NT2/D1 (cell line): ENCODE measurements around the gene ZC3H8.

Experiments
- SUZ12 ChIP-seq: IDR thresholded peaks from 2 replicates; pipeline ENCODE4 v1.6.1; 2011; ENCODE audit not compliant: insufficient read length, insufficient read depth; ENCODE audit errors: extremely low read depth
- ZNF274 ChIP-seq: IDR thresholded peaks from 2 replicates; pipeline ENCODE4 v1.6.1; 2011; ENCODE audit warnings: mild to moderate bottlenecking, low read depth, low read length

DNA sequence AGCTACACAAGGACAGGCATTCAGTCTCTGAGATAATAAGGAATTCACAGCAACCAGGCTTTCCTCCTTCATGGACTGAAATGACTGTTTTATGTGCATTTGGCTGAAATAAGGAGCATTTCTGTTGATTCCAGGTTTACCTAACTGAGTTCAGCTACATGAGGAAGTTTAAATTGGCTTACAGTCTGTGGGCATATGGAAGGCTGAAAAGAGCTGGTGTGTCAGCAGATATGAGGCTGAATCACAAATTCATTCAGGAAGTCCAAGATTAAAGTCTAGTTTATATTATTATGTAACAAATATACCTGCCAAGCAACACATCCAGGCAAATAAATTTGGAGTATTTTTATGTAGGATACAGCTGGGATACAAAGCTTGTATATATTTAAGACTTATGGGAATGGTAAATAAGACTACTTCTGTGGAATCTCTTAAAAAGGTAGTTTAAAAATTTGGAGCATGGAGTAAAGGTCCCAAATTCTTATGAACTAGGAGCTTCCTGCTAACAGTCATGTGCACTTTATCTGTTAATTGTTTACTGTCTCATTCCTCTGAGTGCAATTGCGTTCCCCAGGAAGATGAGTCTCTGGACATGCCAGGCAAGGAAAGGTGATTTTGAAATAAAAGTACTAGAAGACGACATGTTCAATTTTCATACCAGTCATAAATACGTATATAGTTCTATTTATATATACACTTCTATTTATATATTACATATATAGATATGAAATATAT is 53.0 kb downstream of the ZC3H8 start:
- no peak for TF ChIP-seq SUZ12
- TF ChIP-seq ZNF274: no peak
